Liver (tissue), 9 donors: ENCODE results near the gene C1R. TPM values are rescaled to one million over a fixed set of nuclear protein-coding genes. Genes with fewer than 3 reads are reported as not detected.

ENCODE experiments used
- DNase-seq: peaks from one replicate; pipeline ENCODE4 v3.0.0-alpha.2; 2017; ENCODE audit warnings: low spot score
- H3K27ac ChIP-seq, 2 donors: one replicate each; pipeline ENCODE4 v1.7.0; 2013; ENCODE audit warnings: inconsistent platforms in 2 of 2, low read length in 2 of 2, control low read depth in 1 of 2, low read depth in 1 of 2, mild to moderate bottlenecking in 1 of 2
- H3K27me3 ChIP-seq, 4 donors: one replicate each; pipeline versions ENCODE4 v1.6.1 to v1.7.0; 2013; ENCODE audit warnings: low read length in 3 of 4, inconsistent platforms in 1 of 4, mild to moderate bottlenecking in 1 of 4, moderate library complexity in 1 of 4; ENCODE audit not compliant: control insufficient read depth in 4 of 4, insufficient read depth in 4 of 4
- H3K36me3 ChIP-seq, 4 donors: one replicate each; pipeline versions ENCODE4 v1.6.1 to v1.7.0; 2013; ENCODE audit warnings: low read length in 3 of 4, mild to moderate bottlenecking in 3 of 4, low read depth in 1 of 4, moderate library complexity in 1 of 4; ENCODE audit not compliant: control insufficient read depth in 4 of 4, insufficient read depth in 3 of 4
- H3K4me1 ChIP-seq, 4 donors: one replicate each; pipeline versions ENCODE4 v1.6.1 to v1.7.0; 2013; ENCODE audit warnings: low read length in 3 of 4, mild to moderate bottlenecking in 3 of 4, moderate library complexity in 1 of 4; ENCODE audit not compliant: control insufficient read depth in 4 of 4, insufficient read depth in 4 of 4
- H3K4me3 ChIP-seq, 3 donors: one replicate each; pipeline versions ENCODE4 v1.6.1 to v1.7.0; 2013; ENCODE audit warnings: low read length in 3 of 3, control low read depth in 1 of 3, low read depth in 1 of 3, mild to moderate bottlenecking in 1 of 3
- H3K9ac ChIP-seq, 2 donors: one replicate each; pipeline ENCODE4 v1.7.0; 2013; ENCODE audit warnings: low read length in 2 of 2, mild to moderate bottlenecking in 2 of 2, moderate library complexity in 2 of 2, control low read depth in 1 of 2, low read depth in 1 of 2
- H3K9me3 ChIP-seq, 4 donors: one replicate each; pipeline versions ENCODE4 v1.6.1 to v1.7.0; 2013; ENCODE audit warnings: low read length in 3 of 4; ENCODE audit not compliant: control insufficient read depth in 4 of 4
- EGR1 ChIP-seq, 2 donors: IDR thresholded peaks; 2 replicates each; pipeline ENCODE4 v1.6.1; 2016 to 2018; ENCODE audit warnings: antibody characterized with exemption in 2 of 2, low read depth in 2 of 2
- FOXA2 ChIP-seq: IDR thresholded peaks from 2 replicates; pipeline ENCODE4 v1.6.1; 2016; ENCODE audit warnings: antibody characterized with exemption
- HNF4A ChIP-seq, 2 donors: conservative IDR thresholded peaks; 2 replicates each; pipeline ENCODE4 v1.6.1; 2016; ENCODE audit warnings: antibody characterized with exemption in 2 of 2, mild to moderate bottlenecking in 2 of 2
- HNF4G ChIP-seq: IDR thresholded peaks from 2 replicates; pipeline ENCODE4 v1.6.1; 2016; ENCODE audit warnings: antibody characterized with exemption
- NR2F2 ChIP-seq: IDR thresholded peaks from 2 replicates; pipeline ENCODE4 v1.6.1; 2016; ENCODE audit warnings: antibody characterized with exemption
- RAD21 ChIP-seq, 2 donors: IDR thresholded peaks; 2 replicates each; pipeline ENCODE4 v1.6.1; 2016; ENCODE audit warnings: antibody characterized with exemption in 2 of 2, mild to moderate bottlenecking in 2 of 2
- SP1 ChIP-seq: IDR thresholded peaks from 2 replicates; pipeline ENCODE4 v1.6.1; 2018; ENCODE audit warnings: antibody characterized with exemption, mild to moderate bottlenecking
- TAF1 ChIP-seq: conservative IDR thresholded peaks from 2 replicates; pipeline ENCODE4 v1.6.1; 2016; ENCODE audit warnings: antibody characterized with exemption, mild to moderate bottlenecking
- ZBTB33 ChIP-seq: IDR thresholded peaks from 2 replicates; pipeline ENCODE4 v1.6.1; 2016; ENCODE audit warnings: antibody characterized with exemption
- WGBS: extraction: QIAGEN DNeasy Blood & Tissue Kit; methylation state at CpG from one replicate; pipeline ENCODE4 v1.1.7; 2013; 5-methylcytosine and 5-hydroxymethylcytosine counted together
- polyA plus RNA-seq, 2 donors: library from polyadenylated mRNA; stranded (reverse) in 1 of 2; unstranded in 1 of 2; fragments of 200-250 nt in 1 of 2; fragments of >200 nt in 1 of 2; fragmentation: Nextera tagmentation in 1 of 2; extraction: Ambion mirVana in 1 of 2; gene quantifications; one replicate each; pipeline versions ENCODE4 v1.2.1 to v1.2.3, GENCODE V29; 2013 to 2015
- total RNA-seq, 2 donors: library from RNA; depleted of rRNA; stranded (reverse); fragments of >200 nt; gene quantifications; one replicate each; pipeline ENCODE4 v1.2.3, GENCODE V29; 2014
- TF ChIP-seq, protein P1 (sequence below): fragments of 150-350 bp; IDR thresholded peaks from 2 replicates; pipeline ENCODE4 v1.5.1; 2017; ENCODE audit warnings: improper control_type of control experiment, low read depth, low read length; ENCODE audit not compliant: missing input control
- TF ChIP-seq, protein P2 (sequence below): IDR thresholded peaks from 2 replicates; pipeline ENCODE4 v1.6.1; 2016; ENCODE audit warnings: antibody characterized with exemption, mild to moderate bottlenecking
- donor health status: healthy.
- donor health status: healthy.
- donor health status: healthy.
- donor health status: healthy.
- donor health status: healthy.

Gene C1R
- total and polyA plus RNA-seq, 4 donors = 211 to 1,822 (median 1,153) TPM

DNA sequence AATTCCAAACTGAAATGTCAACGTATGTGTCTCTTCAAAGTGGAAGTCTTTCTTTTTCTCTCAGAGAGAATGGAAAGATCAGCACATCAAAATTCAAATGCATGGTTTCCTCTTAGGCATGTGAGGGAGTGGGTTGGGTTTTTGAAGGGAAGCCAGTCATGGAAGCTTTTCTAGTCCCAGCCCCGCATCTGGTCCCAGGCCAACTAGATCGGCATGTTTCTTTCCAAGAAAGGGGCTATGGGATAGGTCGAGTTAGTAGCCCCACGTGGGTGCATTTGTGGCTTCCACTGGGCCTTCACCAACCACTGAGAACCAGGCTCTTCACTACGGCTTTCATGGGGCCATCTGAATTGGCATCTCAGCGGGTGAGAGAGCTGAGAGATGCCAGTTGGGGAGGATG, 25.1 kb downstream of the C1R start:
- 79% methylated on average over 7 of the region's 7 CpGs for WGBS
- Histone ChIP-seq H3K27ac (peak overlapping the region in 1 of 2 donors; percentile 53), H3K9me3 (no peaks in the 10 kb centered on the region), H3K27me3 (no peaks in the 10 kb centered on the region), H3K36me3 (peaks cover 12 to 71% (median 42%) of the 10 kb centered on the region in 4 donors), H3K4me3 (no peak overlapping the region), H3K9ac (no peak overlapping the region), H3K4me1 (peaks cover 22 to 87% (median 83%) of the 10 kb centered on the region in 4 donors)
- DNase-seq = no peak
- TF ChIP-seq ZBTB33 = no peak
- TF ChIP-seq HNF4A (conservative IDR thresholded peaks at IDR 0.05) = no peak
- TF ChIP-seq FOXA2 = no peak
- TF ChIP-seq, protein P1, sequence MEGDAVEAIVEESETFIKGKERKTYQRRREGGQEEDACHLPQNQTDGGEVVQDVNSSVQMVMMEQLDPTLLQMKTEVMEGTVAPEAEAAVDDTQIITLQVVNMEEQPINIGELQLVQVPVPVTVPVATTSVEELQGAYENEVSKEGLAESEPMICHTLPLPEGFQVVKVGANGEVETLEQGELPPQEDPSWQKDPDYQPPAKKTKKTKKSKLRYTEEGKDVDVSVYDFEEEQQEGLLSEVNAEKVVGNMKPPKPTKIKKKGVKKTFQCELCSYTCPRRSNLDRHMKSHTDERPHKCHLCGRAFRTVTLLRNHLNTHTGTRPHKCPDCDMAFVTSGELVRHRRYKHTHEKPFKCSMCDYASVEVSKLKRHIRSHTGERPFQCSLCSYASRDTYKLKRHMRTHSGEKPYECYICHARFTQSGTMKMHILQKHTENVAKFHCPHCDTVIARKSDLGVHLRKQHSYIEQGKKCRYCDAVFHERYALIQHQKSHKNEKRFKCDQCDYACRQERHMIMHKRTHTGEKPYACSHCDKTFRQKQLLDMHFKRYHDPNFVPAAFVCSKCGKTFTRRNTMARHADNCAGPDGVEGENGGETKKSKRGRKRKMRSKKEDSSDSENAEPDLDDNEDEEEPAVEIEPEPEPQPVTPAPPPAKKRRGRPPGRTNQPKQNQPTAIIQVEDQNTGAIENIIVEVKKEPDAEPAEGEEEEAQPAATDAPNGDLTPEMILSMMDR = no peak
- TF ChIP-seq NR2F2 = no peak

DNA sequence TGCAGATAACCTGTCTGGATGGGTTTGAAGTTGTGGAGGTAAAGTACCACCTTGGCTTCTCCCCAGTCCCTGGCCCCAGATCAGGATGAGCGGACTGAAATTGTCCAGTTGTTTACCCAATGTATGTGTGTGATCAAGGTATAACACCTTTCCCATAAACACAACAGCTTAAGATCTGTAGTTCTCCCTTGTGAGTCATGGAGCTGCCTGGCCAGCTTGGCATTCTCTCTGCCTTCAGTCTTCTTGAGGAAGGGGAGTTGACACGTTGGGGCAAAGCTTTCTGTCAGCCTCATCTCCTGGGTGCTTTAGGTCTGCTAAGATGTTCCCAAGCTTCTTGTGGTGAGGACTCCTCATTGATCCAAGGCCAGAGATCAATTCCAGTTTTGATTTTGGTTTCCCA, 25.6 kb downstream of the C1R start:
- no peak for TF ChIP-seq HNF4G
- no peak for TF ChIP-seq TAF1
- no peak for TF ChIP-seq RAD21 (IDR thresholded peaks at IDR 0.05)
- TF ChIP-seq SP1 = no peak
- TF ChIP-seq EGR1 (IDR thresholded peaks at IDR 0.05; ENCODE audit: low read depth in 2 of 2) = no peak
- no peak for TF ChIP-seq FOXA2
- TF ChIP-seq, protein P1 = no peak
- TF ChIP-seq, protein P2, sequence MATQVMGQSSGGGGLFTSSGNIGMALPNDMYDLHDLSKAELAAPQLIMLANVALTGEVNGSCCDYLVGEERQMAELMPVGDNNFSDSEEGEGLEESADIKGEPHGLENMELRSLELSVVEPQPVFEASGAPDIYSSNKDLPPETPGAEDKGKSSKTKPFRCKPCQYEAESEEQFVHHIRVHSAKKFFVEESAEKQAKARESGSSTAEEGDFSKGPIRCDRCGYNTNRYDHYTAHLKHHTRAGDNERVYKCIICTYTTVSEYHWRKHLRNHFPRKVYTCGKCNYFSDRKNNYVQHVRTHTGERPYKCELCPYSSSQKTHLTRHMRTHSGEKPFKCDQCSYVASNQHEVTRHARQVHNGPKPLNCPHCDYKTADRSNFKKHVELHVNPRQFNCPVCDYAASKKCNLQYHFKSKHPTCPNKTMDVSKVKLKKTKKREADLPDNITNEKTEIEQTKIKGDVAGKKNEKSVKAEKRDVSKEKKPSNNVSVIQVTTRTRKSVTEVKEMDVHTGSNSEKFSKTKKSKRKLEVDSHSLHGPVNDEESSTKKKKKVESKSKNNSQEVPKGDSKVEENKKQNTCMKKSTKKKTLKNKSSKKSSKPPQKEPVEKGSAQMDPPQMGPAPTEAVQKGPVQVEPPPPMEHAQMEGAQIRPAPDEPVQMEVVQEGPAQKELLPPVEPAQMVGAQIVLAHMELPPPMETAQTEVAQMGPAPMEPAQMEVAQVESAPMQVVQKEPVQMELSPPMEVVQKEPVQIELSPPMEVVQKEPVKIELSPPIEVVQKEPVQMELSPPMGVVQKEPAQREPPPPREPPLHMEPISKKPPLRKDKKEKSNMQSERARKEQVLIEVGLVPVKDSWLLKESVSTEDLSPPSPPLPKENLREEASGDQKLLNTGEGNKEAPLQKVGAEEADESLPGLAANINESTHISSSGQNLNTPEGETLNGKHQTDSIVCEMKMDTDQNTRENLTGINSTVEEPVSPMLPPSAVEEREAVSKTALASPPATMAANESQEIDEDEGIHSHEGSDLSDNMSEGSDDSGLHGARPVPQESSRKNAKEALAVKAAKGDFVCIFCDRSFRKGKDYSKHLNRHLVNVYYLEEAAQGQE = no peak
- peak overlapping the region in 1 of 2 donors; percentile 20 for H3K27ac ChIP-seq
- peaks cover 22 to 83% (median 80%) of the 10 kb centered on the region in 4 donors for H3K4me1 ChIP-seq

More for the DNA sequence above, 25.6 kb downstream of the C1R start:
- Histone ChIP-seq H3K9ac (no peak overlapping the region), H3K27me3 (no peaks in the 10 kb centered on the region), H3K4me3 (no peak overlapping the region), H3K36me3 (peaks cover 12 to 71% (median 42%) of the 10 kb centered on the region in 4 donors), H3K9me3 (no peaks in the 10 kb centered on the region)
- no peak for DNase-seq
- WGBS = 86% methylated on average over 2 of the region's 2 CpGs
